Body of pancreas (tissue), 4 donors: Measurements from ENCODE around the gene ACIN1.

ENCODE experiments used
- POLR2A ChIP-seq, 3 donors: fragments of 450-650 bp; IDR thresholded peaks; one replicate each; pipeline ENCODE4 v1.6.1; 2016; ENCODE audit warnings: antibody characterized with exemption in 3 of 3, mild to moderate bottlenecking in 2 of 3
- TF ChIP-seq, protein P1 (sequence below), 7 experiments: fragments of 450-650 bp in 4 of 7; fragments of 200-600 bp in 3 of 7; sonication (generic) in 3 of 7; IDR thresholded peaks; one replicate each; pipeline ENCODE4 v1.5.1; 2016 to 2019; ENCODE audit warnings: antibody characterized with exemption in 7 of 7

DNA sequence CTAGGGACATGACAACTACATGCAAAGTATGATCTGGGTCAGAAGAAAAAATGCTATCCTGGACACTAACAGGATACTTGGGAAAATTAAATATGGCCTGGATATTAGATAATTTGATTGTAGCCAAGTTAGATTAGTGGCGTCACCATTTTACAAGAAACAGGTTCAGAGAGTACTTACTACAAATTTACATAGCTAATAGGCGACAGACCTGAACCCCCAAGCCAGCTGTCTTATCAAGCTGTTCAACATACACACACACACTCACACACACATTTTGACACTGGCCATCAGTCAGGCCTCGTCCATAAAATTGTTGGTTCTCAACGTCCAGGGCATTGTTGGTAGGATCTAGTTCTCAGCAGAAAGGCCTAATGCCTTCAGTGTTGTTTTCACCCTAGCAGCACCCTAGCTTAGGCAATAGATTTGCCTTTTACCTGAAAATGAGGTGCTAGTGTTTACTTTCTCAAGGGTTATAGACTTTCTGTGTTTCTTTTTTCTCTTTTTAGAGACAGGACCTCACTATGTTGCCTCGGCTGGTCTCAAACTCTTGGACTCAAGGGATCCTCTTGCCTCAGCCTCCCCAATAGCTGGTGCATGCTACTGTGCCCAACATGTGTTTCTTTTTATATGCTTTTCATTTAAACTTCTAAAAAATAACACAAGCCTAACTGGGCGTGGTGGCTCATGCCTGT lies 81.7 kb downstream of the ACIN1 start:
- TF ChIP-seq, protein P1, sequence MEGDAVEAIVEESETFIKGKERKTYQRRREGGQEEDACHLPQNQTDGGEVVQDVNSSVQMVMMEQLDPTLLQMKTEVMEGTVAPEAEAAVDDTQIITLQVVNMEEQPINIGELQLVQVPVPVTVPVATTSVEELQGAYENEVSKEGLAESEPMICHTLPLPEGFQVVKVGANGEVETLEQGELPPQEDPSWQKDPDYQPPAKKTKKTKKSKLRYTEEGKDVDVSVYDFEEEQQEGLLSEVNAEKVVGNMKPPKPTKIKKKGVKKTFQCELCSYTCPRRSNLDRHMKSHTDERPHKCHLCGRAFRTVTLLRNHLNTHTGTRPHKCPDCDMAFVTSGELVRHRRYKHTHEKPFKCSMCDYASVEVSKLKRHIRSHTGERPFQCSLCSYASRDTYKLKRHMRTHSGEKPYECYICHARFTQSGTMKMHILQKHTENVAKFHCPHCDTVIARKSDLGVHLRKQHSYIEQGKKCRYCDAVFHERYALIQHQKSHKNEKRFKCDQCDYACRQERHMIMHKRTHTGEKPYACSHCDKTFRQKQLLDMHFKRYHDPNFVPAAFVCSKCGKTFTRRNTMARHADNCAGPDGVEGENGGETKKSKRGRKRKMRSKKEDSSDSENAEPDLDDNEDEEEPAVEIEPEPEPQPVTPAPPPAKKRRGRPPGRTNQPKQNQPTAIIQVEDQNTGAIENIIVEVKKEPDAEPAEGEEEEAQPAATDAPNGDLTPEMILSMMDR (IDR thresholded peaks at IDR 0.05) = no peak
- TF ChIP-seq POLR2A (IDR thresholded peaks at IDR 0.05) = no peak
